Left lung (tissue), 10 donors: Measurements from ENCODE around the gene HOXA3. TPM values are rescaled to one million over a fixed set of nuclear protein-coding genes. Genes with fewer than 3 reads are reported as not detected.

Experiments
- ATAC-seq: fragments of 200-7000 bp; cut with Tn5 transposase; one replicate; pipeline ENCODE4 v1.9.1; 2020; ENCODE audit warnings: moderate library complexity
- DNase-seq, 4 donors: peaks; one replicate each; pipeline ENCODE4 v3.0.0-alpha.2; 2013 to 2020
- H3K27ac ChIP-seq, 2 donors: fragments of 200-600 bp; sonication (generic) in 1 of 2; one replicate each; pipeline versions ENCODE4 v1.5.0 to v1.8.0; 2020 to 2021
- H3K27me3 ChIP-seq, 2 donors: fragments of 200-600 bp; sonication (generic) in 1 of 2; one replicate each; pipeline versions ENCODE4 v1.5.0 to v1.8.0; 2020 to 2021
- H3K36me3 ChIP-seq, 2 donors: fragments of 200-600 bp; sonication (generic) in 1 of 2; one replicate each; pipeline versions ENCODE4 v1.5.0 to v1.8.0; 2020 to 2021
- H3K4me1 ChIP-seq, 2 donors: fragments of 200-600 bp; one replicate each; pipeline ENCODE4 v1.8.0; 2021
- H3K4me3 ChIP-seq, 2 donors: fragments of 200-600 bp; sonication (generic) in 1 of 2; one replicate each; pipeline versions ENCODE4 v1.5.0 to v1.8.0; 2020 to 2021; ENCODE audit warnings: mild to moderate bottlenecking in 1 of 2
- H3K9me3 ChIP-seq, 2 donors: fragments of 200-600 bp; sonication (generic) in 1 of 2; one replicate each; pipeline versions ENCODE4 v1.5.0 to v1.8.0; 2020 to 2021
- intact Hi-C, 2 donors: fragments of 100-400 bp; cut with DNase I; formaldehyde crosslinking; loops; one replicate each; pipeline versions ENCODE4 v1.11.2 to v1.14.2; 2022
- polyA plus RNA-seq, 6 donors: library from polyadenylated mRNA; unstranded; fragments of 120-200 nt; gene quantifications; one replicate each; pipeline ENCODE4 v1.2.1, GENCODE V29; 2013; ENCODE audit not compliant: insufficient read length in 6 of 6
- total RNA-seq, 2 donors: library from RNA; stranded (reverse); fragmentation: NEBNext Ultra II Directional; extraction: Animal tissue kit (Norgen Biotek cat#: 25700); gene quantifications; one replicate each; pipeline ENCODE4 v1.2.1, GENCODE V29; 2021
- TF ChIP-seq, protein P1 (sequence below), 2 donors: fragments of 200-600 bp; sonication (generic) in 1 of 2; IDR thresholded peaks; one replicate each; pipeline versions ENCODE4 v1.5.0 to v1.8.0; 2021; ENCODE audit warnings: antibody characterized with exemption in 2 of 2
- donor health status: DM: no; HTN: yes; CAD: no.
- donor health status: DM: no; HTN: no; CAD: no.

HOXA3 gene
- total and polyA plus RNA-seq, 8 donors: 5.7 to 49.6 (median 39.6) TPM

DNA sequence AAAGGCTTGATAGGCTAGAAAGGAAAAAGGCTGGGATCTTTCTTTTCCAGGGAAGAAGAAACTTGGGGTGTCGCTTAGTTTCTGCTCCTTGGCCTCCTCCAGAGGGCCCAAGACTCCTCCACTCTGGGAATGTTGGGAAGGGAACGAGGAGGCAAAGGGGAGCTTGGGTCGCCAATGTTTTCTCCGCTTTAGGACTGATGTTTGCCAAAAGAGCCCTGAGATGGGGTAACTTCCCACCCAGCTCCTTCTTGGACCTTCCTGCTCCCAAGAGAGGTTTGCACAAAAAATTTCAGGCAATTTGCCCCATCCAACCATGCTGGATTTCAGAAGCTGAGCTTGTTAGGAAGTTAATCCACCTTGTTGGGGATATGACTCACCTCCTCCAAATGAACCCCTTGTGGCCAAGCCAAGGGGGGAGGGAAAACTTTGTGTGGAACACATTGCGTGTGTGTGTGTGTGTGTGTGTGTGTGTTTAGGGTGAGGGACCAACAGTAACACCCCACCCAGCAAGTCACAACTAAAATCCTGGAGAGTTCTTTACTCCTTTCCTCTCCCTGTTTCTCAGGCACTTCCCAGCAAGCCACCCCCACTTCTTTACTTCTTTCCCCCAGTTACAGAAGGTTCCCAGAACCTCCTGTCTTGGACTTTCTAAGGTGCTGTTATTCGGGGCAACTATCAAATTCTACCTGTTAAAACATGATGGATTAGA, 41.2 kb downstream of the HOXA3 start:
- Histone ChIP-seq H3K36me3 (no peaks in the 10 kb centered on the region), H3K4me3 (no peak overlapping the region), H3K27me3 (peaks cover 10 to 77% of the 10 kb centered on the region in 2 donors), H3K27ac (peak overlapping the region; percentile 25 to 90), H3K4me1 (peaks cover 6 to 8% of the 10 kb centered on the region in 2 donors), H3K9me3 (no peaks in the 10 kb centered on the region)
- intact Hi-C loops: no loop called here
- ATAC-seq (no peak), DNase-seq (no peak)
- TF ChIP-seq, protein P1, sequence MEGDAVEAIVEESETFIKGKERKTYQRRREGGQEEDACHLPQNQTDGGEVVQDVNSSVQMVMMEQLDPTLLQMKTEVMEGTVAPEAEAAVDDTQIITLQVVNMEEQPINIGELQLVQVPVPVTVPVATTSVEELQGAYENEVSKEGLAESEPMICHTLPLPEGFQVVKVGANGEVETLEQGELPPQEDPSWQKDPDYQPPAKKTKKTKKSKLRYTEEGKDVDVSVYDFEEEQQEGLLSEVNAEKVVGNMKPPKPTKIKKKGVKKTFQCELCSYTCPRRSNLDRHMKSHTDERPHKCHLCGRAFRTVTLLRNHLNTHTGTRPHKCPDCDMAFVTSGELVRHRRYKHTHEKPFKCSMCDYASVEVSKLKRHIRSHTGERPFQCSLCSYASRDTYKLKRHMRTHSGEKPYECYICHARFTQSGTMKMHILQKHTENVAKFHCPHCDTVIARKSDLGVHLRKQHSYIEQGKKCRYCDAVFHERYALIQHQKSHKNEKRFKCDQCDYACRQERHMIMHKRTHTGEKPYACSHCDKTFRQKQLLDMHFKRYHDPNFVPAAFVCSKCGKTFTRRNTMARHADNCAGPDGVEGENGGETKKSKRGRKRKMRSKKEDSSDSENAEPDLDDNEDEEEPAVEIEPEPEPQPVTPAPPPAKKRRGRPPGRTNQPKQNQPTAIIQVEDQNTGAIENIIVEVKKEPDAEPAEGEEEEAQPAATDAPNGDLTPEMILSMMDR (IDR thresholded peaks at IDR 0.05): no peak

DNA sequence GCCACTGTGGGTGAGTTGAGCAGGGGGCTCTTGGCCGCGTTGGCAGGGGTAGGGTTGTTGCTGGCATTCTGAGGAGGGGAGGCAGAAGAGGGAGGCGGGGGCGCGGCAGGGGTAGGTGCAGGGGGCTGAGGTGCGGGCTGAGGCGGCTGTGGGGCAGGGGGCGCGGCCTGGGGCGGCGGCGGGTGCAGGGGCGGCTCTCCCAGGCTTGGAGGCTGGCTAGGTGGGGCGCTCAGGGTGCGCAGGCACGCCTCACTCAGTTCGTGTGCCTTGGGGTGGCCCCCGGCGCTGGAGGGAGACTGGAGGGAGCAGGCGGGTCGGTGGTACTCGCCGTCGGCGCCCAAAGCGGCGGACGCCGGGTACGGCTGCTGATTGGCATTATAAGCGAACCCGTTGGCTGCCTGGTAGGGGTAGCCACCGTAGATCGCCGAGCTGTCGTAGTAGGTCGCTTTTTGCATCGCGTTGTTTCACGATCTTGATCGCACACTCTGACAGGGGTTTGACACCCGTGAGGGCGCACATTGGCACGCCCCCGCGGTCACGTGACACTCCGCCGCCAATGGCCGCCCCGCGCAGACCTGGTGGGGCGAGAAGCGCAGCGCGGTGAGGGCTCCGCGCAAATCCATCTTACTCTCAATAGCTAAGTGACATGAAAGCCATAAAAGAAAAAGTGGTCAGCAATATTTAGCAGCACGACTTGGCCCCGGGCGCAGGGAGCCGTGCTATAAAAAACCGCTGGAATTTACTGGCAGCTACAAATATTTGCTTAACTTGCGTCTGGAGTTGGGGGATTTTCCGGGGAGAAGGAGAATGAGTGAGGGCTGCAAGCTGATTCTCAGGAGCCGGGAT, 42.0 kb downstream of the HOXA3 start:
- Histone ChIP-seq H3K36me3 (no peaks in the 10 kb centered on the region), H3K27ac (peak overlapping the region; percentile 48 to 90), H3K27me3 (peaks cover 14 to 77% of the 10 kb centered on the region in 2 donors), H3K4me3 (no peak overlapping the region), H3K9me3 (no peaks in the 10 kb centered on the region), H3K4me1 (peaks cover 6 to 16% of the 10 kb centered on the region in 2 donors)
- intact Hi-C loops: no loop called here
- TF ChIP-seq, protein P1 (IDR thresholded peaks at IDR 0.05): no peak
- DNase-seq (peak in 2 of 4 donors; percentile 53 to 86), ATAC-seq (peak; percentile 30)

DNA sequence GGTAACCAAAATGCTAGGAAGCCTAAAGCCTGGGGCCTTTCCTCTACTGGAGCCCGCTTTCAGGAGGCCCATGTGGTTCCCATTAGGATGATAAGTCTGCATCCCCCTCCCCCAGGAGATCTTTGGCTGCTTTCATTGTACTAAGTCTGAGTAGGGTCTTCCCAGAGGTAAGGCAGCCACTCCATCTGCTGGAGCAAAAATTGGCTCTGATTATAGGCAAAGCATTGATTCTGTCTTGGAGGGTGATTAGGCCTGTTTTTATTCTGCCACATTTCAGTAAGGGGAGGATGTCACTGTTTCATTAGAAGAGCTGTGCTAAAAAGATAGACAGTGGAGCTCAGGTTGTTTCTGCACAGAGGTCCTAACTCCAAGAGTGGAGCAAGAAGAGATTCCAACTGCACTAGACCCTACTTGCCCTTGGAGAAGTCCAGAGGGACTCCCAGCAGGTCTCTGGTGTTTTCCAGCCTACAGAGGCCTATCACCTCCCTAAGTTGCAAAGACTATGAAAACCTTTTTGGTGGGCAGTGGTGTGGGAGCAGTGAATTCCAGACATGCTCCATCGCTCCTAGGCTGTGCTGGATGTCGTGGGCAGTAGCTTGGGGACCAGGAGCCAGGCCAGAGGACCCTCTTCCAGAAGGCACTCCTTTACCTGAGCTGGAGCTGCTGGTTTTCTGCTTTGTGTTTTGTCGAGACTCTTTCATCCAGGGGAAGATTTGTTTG, 42.8 kb downstream of the HOXA3 start:
- Histone ChIP-seq H3K4me3 (no peak overlapping the region), H3K4me1 (peaks cover 6 to 19% of the 10 kb centered on the region in 2 donors), H3K36me3 (no peaks in the 10 kb centered on the region), H3K27me3 (peaks cover 14 to 79% of the 10 kb centered on the region in 2 donors), H3K27ac (peak overlapping the region; percentile 82 to 90), H3K9me3 (no peaks in the 10 kb centered on the region)
- ATAC-seq (no peak), DNase-seq (no peak)
- intact Hi-C loops: no loop called here
- TF ChIP-seq, protein P1 (IDR thresholded peaks at IDR 0.05): no peak

DNA sequence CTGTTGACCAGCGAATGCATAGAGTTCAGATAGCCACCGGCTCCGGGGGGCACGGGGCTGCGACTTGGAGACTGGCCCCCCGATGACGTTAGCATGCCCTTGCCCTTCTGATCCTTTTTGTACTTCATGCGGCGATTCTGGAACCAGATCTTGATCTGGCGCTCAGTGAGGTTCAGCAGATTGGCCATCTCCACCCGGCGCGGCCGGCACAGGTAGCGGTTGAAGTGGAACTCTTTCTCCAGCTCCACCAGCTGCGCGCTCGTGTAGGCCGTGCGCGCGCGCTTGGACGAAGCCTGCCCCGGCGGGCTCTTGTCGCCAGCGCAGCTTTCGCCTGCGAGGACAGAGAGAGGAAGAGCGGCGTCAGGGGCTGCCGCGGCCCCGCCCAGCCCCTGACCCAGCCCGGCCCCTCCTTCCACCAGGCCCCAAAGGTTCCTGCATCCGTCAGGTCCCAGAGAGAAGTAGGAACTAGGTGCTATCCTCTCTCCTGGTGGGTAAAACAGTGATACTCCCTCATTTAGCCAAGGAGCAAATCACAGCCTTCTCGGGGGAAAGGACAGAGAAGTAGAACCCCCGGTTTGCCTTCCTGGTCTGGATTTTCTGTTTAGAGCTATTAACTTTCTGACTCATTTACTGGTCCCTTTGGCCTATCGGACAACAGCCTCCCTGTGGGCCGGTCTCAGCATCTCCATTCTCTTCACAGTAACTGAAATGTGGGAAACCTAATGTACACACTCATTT, 43.8 kb downstream of the HOXA3 start:
- DNase-seq (peak in 3 of 4 donors; percentile 70 to 83 (median 82)), ATAC-seq (peak; percentile 60)
- H3K9me3 ChIP-seq: no peaks in the 10 kb centered on the region
- TF ChIP-seq, protein P1 (IDR thresholded peaks at IDR 0.05): no peak
- intact Hi-C loops: no loop called here
- H3K27me3 ChIP-seq: peaks cover 17 to 81% of the 10 kb centered on the region in 2 donors
- H3K27ac ChIP-seq: peak overlapping the region; percentile 82 to 90
- no peaks in the 10 kb centered on the region for H3K36me3 ChIP-seq
- peak overlapping the region; percentile 7 to 22 for H3K4me3 ChIP-seq
- peaks cover 10 to 19% of the 10 kb centered on the region in 2 donors for H3K4me1 ChIP-seq
